ENCODE data around the gene PRKG1.
A peak's percentile ranks its signal among the peaks of the same experiment; 100 is the strongest.
"Not testable (repeated sequence)": the region's sequence is repeated elsewhere in the genome, so short reads cannot be mapped to it uniquely, and the experiment has no call there.

The PRKG1 gene

DNA sequence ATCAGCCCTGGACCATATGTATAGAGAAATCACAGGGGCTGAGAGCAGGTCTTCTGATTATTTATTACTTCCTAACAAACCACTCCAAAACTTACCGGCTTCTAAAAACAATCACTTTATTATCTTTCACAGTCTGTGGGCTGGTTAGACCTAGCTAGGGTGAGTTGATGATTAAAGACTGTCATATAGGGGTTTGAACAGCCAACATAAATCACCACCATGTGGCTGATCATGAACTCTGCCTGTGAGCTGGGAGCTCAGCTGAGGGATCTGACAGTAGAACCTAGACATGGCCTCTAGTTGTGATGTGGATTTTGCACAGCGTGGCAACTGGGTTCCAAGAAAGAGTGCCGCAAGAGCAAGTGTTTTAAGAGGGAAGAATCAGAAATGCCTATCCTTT, 319.8 kb downstream of the PRKG1 start:
- DNase-seq: no peak

DNA sequence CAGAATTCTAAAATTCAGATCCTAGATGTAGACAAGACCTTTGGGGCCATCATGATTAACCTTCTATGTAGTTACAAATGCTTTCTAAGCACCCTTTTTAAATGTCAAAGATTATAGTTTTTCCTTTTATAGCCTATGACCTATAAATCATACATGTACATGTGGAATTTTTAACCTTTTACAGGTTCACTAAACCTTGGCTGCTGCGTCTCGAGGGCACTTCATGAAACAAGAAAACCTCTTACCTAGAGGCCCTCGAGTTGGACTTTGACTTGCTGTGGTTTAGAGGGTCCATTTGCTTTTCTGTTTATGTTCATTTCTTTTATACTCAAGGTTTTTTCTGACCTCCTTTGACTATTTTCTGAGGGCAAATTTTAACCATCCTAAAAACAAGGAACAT, 323.0 kb downstream of the PRKG1 start:
- no peak for DNase-seq

DNA sequence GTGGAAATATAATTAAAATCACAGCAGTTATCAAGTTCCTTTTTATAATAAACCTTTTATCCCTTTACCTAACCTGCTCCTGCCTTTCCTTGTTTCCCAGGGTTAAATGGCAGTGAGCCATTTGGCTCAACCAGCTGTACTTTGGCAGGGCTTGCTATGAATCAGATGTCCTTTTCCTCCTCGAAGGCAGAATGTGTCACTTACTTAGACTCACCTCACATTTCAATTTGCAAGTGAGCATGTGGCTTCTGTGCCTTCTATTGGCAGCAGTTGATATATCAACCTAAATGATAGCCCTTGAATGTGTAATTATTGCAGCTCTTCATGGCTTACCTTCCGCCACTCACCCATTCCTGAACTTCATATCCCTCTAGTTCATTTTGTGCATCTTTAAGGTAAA, 323.4 kb downstream of the PRKG1 start:
- DNase-seq: no peak

DNA sequence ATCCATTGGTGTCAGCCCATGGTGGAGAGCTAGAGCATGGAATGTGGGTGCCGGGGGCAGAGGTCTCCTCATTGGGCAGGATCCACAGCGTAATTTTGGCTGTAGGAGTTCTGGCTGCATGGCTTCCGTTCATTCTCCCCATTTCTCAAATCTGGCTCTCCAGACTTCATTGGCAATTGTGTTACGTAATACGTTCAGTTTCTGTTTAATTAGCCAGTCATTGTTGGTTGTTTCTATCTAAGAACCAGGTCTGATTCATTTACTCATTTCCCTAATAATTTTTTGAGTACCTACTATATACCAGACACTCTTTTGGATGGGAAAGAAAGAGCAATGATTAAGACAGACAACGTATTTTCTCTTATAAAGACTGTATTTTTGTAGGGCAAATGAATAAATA, 325.6 kb downstream of the PRKG1 start:
- no peak for DNase-seq

DNA sequence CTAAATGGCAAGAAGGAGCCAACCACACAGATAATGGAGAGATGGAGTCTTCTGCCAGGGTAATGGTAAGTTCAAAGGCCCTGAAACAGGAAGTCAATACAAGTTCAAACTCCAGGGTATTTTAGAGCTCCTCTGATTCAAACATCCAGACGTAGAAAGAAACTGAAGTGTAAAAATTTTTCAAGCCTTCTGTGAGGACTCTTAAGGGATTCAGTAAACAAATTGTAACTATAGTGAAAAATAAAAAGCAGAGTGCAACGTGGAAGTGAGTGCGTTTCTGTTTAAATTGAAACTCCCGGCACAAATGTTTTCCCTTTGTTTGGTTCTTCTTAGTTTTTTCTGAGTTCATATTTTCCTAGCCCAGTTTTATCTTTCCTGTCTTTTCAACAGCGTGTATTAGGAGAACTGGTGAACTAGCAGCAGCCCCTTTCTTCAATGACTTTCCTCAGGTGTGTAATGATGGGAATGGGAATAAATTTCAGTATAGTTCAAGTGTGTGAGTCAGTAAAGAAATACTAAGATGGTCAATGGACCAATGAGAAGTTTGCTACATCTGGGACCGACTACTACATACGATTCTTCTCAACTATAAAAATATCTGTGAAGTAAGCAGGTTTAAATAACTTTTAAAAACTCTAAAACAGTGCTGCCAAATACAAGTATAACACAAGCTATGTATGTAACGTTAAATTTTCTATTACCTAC, 326.3 kb downstream of the PRKG1 start:
- DNase-seq: no peak

DNA sequence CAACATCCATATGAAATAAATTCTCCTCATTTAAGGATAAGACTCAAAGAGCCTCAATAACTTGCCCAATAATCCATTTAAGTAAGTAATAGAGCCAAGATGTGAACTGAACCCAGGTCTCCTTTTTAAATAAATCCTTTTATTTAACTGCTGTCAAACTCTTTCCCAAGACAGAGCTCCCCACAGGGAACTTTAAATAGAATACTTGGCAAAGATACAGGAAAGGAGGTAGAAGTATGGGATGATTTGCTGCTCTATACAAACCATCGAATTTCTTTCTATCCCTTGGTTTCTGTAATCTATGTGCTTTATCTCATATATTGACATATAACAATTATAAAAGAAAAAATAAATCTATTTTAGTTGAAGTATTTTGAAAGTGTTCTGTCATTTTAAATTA, 329.2 kb downstream of the PRKG1 start:
- no peak for DNase-seq

DNA sequence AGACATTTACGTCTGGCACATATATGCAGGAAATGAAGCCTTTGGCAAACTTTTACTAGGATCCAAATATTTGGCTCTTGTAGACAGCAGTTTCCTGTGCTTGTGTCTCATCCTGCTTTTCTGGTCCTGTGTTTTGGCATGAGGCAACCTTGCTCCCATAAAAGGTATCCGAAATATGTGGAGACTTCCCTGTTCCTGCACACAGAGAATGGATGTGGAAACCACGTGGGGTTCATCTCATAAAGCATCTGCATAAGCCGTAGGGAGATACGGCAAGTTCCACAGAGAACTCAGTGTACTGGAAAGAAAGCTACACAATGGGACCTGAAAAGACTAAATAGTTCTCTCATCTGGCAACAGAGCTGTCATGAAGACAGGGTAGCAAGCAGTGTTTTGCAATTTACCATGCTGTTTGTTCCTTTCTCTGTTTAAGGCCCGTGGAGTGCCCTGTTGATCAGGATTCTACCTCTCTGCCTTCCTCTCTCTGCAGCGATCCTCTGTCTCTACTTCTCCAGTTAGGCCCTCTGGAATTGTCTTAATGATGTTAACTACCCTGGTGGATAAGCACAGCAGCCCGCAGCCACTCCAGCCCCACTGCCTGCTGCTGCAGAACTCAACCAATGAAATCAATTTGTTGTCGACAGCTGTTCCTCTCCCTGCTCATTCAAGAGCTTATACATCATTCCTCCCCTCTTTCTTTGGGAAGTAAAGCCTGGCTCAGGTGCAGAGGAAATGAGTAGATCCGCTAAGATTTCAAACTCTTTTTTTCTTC, 331.5 kb downstream of the PRKG1 start:
- DNase-seq: no peak

DNA sequence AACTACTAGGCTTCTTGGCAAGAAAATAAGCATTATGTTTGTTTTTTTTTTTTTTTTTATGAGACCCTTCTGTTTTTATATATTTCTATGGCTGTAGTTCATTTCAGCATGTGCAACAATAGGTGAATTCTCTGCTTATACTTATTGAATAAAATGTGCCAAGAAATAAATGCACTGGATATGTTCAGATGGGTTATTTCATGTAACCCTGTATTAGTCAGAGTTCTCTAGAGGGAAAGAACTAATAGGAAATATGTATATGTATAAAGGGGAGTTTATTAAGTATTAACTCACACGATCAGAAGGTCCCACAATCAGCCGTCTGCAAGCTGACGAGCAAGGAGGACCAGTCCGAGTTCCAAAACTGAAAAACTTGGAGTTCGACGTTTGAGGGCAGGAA, 332.3 kb downstream of the PRKG1 start:
- DNase-seq: no peak

DNA sequence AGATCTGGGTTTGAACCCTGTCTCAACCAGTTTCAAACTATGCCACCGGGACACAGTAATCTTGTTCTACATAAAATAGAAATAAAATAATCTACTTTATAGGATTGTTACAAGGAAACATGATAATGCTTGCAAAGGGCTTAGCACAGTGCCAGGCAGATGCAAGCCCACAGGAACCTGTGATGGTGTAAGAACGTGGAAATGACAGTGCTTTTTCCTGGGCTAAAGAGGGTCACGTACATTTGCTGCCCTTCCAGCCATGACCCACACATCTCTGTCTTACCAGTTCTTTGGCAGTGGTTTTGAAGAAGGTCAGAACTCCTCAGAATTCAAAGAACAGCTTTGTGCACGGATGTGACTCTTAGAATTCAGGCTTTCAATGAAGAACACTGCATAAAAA, 342.2 kb downstream of the PRKG1 start:
- DNase-seq: no peak

DNA sequence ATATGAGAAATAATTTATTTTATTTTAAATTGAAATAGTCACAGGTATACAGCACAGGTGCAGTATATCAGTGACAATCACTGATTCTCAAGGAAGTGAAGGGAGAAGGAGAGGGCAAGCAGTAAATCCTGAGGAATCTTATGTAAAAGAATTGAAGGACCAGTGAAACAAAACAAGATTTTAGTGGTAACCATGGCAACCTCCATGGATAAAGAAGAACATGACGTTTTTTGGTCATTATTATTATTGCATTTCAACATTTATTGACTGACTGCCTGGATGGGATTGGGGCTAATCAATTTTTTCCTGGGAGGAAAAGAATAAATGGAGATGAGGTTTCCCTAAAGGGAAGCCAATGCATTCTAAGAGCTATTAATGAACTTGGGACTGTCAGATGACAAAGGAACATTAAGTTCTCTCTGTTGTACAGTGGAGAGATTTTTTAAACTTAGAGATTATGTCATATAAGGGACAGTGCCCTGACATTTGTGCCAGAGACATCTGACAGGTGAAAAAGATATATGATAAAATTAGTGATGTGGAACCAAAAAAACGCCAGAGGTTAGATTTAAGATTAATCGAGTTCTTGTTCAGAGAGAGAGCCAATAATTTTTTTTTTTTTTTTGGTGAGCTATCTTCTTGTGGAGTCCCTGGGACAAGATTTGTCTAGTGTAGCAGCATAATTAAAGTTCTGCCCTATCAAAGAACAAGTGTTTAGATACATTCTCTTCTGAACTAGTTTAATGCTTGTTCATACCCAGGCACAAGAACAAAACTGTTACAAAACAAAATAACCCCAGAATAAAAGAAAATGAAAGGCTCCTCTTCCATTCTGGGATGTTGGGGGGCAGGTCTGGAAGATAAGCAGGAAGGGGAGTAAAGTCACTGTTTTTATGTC, 345.2 kb downstream of the PRKG1 start:
- no peak for DNase-seq

DNA sequence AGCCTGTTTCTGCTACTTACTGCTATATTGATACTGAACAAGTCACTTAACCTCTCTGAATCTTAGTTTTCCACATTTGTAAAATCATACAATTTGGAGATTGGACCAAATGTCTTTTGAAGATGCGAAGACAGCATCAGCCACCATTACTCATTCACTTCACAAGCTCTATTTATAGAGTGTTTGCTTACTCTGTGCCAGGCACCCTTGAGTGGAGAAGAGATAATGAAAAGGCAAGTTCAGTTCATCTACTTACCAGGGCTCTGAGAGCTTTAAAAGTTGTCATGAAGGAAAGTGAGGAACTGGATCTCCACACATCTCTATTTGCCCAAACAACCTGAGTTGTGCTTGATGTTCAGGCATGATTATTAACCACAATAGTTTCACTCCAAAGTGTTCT, 347.6 kb downstream of the PRKG1 start:
- no peak for DNase-seq

DNA sequence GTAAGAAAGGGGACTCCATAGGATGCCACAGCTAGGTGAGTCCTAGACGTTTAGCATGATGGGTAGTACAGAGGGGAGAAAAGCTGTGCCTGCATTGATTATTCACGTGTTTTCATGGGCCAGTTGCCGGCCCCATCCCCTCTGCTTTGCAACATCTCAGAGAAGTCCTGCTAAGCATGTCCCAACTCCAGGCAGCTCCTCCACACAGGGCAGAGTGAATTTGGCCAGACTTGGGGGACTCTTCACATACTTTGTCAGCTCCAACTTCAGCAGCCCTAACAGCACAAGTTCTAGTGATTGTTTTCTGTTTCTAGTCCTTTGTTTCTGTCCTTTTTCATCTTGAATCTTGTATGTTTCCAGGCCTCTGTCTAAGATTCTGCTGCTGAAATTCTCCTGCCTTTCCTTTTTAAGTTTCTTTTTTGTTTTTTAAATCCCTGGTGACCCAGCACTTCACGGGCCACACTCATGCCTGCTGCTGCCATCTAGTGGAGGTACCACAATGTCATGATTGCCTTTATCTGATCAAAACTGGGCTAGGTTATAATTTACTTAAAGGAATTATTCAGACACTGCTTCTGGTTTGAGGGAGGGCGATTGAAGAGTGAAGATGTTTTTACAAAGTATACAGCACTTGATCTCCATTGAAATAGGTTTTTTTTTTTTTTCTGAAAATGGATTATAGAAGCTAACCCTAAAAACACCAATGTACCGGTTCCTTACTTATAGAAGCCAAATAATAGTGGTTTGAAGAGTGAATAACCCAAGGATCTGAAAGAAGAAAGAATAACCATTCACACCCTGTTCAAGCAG, 348.2 kb downstream of the PRKG1 start:
- DNase-seq: peak; percentile 33

DNA sequence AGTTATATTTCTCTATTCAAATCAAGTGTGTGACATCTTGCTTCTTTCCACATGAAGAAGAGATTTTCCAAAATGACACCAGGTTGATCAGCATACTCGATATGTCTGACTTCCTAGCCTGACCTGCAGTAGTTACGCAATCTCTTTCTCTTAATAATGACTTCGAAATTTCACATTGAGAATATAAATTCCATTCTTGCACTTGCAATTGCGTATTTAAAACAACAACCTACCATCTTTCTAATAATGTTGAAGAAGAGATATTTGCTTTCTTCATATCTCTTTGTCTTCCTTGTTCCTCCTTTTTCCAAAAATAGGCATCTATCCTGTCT, 348.8 kb downstream of the PRKG1 start:
- DNase-seq: no peak

DNA sequence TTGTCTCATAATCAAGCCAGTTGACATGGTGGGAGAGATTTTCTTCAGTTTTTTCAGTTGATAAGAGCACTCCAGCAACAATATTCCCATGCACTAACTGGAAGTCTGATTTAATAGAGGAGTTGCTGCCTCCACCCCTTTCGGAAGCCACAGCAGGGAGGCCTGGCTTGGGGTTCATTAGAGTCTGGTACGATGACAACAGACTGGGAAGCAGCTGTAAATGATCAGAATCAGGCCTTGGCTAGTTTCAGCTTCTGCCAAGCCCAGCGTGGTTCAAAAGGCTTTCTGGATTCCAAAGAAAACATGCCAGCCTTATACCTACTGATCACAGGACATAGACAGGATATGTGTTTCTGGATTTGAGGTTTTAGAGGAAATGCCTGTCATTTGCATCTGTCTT, 351.1 kb downstream of the PRKG1 start:
- no peak for DNase-seq

DNA sequence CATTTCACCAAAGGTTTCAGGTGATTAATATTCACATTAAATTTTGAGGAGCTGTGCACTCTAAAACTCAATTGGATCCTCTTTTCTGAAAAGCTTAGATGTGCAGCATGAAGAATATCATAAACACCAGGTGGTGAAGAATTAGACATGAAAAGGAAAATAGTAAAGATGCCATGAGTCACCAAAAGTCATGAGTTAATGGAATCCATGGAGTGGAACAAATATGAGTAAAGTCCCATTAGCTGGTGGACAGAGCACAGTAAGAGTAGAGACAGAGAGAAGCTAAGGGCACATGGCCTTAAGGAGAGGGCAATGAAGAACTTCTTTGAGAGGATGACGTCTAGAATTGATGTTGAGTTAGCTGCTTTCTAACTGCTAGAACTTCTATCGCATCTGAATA, 353.5 kb downstream of the PRKG1 start:
- no peak for DNase-seq

DNA sequence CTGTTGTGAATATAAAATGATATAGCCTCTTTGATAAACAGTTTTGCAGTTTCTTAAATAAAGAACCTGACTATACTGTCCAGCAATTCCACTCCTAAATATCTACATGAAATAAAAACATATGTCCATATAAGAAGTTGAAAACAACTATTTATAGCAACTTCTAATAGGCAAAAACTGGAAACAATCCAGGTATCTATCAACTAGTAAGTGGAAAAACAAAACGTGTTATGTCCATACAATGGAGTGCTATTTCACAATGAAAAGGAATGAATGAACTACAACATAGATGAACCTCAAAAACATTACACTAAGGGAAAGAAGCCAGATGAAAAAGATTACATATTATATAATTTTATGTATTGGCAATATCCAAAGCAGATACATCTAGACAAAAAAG, 356.2 kb downstream of the PRKG1 start:
- no peak for DNase-seq

DNA sequence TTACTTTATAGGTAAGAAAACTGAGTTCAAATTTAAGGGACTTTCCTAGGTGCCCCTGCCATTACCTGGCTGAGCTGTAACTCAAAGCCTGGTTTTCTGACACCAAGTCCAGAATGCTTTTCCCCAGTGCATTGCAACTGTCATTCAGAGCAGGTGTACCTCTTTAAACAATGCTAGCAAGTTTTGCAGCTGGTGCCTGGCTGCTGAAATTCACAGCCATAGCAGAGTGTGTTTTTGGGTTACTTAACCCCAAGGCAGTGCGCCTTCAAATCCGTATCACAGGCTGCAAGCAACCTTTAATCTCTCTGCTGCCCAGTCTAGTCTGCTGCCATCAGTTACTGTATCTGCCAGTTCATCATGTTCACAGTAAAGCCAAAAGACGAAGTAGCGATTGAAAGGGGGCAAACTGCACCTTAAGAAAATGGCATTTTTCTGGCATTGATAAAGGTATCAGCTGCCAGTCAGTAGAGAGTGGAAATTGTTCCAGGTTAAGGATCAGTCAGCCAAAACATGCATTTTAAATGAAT, 359.7 kb downstream of the PRKG1 start:
- DNase-seq: no peak

DNA sequence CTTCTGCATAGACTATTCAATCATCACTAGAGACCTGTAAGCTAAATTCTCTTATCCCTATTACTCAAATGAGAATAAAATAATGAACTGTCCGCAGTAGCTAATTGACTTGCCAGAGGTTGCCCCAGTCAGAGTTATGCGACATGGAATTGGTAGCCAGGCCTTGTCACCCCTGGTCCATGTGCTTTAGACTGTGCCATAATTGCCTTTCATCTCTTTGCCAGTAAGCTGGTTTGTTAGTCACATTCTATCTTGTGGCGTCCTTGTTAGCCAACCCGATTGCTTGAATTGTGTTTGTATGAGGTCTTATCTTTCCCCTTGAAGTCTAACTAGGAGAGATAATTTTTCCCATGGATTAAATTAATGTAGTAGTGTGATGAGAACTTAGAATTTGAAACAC, 362.5 kb downstream of the PRKG1 start:
- no peak for DNase-seq

DNA sequence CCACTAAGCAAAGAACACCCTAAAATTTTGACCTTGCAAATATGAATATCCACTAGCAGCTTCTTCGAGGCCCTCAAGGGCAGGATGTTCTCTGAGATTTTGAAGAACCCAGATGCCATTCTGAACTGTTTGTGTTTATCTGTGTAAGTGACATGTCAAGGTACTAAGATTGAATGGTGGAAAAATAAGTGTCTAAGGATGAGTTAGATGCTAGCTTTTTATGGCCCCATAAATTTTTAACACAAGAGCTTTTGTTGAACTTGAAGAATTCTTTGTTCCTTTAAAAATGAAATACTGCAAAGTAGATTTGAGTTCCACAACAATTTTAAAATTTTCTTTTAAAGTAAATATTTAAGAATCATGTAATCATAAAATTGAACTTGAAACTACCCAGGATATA, 365.4 kb downstream of the PRKG1 start:
- DNase-seq: no peak

DNA sequence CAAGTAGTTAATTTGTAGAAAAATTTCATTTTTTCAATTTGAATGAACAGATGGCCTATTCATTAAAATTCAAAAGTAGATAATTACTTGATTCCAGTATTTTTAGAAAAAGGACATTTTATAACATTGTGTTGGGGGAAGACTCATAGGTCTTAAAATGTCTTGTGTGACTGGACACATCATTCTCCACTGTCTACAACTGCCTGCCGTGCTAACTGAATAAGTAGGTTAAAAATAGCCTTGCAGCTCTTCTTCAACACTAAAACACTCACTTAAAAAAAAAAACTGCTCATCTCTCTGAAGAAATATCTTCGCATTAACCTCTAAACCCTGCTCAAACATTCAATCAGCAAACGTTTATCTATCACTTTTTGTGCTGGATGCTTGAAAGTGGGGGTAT, 371.3 kb downstream of the PRKG1 start:
- no peak for DNase-seq

DNA sequence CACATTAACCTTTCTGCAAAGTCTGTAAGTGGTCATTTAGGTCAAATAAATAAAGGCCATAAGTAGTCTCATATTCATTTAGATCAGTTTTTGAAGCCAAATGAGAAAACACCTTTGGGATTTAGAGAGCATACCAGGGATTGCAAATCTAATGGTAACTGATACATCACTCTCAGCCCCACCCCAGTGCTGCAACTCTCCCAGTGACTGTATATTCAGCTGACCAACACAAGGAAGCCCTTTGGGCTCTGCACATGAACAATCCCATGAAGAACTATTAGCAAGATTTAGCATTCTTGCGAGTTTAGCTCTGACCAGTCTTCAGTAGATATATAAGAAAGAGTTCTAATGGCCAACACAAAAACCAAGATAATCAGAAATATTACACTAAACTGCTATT, 372.8 kb downstream of the PRKG1 start:
- DNase-seq: no peak

DNA sequence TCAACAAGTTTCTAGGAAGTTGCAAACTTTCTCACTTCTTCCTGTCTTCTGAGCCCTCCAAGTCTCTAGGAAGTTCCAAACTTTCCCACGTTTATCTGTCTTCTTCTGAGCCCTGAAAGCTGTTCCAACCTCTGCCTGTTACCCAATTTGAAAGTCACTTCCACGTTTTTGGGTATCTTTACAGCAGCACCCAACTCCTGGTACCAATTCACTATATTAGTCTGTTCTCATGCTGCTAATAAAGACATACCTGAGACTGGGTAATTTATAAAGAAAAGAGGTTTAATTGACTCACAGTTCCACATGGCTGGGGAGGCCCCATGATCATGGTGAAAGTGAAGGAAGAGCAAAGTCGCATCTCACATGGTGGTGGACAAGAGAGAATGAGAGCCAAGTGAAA, 381.5 kb downstream of the PRKG1 start:
- DNase-seq: not testable (repeated sequence)

DNA sequence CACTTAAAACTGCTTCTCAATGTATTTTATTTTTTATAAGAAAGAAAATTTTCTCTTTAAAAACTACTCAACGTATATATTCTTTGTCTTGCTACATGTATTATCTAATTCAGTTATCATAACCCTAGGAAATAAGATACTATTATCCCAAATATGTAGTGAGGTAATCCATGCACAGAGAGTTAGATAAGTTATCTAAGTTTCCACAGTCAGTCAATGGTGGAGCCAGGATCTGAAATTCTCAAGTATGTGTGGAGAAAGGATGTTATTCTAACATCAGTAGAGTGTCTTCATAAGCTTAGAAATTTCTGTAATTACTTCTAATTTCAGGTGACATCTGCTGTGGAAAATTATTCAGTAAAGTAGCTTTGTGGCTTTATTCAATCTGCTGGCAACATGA, 385.2 kb downstream of the PRKG1 start:
- DNase-seq: no peak
